Measurements from ENCODE around the gene CTBP2. TPM values are rescaled to one million over a fixed set of nuclear protein-coding genes. Genes with fewer than 3 reads are reported as not detected.
"Not testable (repeated sequence)": the region's sequence is repeated elsewhere in the genome, so short reads cannot be mapped to it uniquely, and the experiment has no call there.

The CTBP2 gene
- polyA plus RNA-seq, 10 donors, result 28.5 to 47.5 (median 33.2) TPM

GRCh38 chr10:125066764-125067450, 93.5 kb downstream of the CTBP2 start:
- no peak for DNase-seq

- DNase-seq, result peak in 1 of 3 donors; percentile 55
Measured at GRCh38 chr10:125064681-125065492, 95.5 kb downstream of the CTBP2 start.

GRCh38 chr10:125063256-125063925, 97.0 kb downstream of the CTBP2 start:
- DNase-seq, result no peak

- DNase-seq, result peak in 1 of 3 donors; percentile 78
Measured at GRCh38 chr10:125062914-125063230, 97.5 kb downstream of the CTBP2 start.

- DNase-seq, result no peak
Measured at GRCh38 chr10:125062227-125062913, 98.0 kb downstream of the CTBP2 start.

- peak in 1 of 3 donors; percentile 52 for DNase-seq
Measured at GRCh38 chr10:125061557-125062226, 98.7 kb downstream of the CTBP2 start.

- DNase-seq, result peak; percentile 80 to 89 (median 82)
Measured at GRCh38 chr10:125060826-125061556, 99.4 kb downstream of the CTBP2 start.

- DNase-seq, result peak in 1 of 3 donors; percentile 68
Measured at GRCh38 chr10:125060482-125060825, 99.9 kb downstream of the CTBP2 start.

GRCh38 chr10:125060026-125060425, 100.3 kb downstream of the CTBP2 start:
- peak in 2 of 3 donors; percentile 74 to 82 for DNase-seq

GRCh38 chr10:125059348-125059747, 101.0 kb downstream of the CTBP2 start:
- not testable (repeated sequence) for DNase-seq

- peak; percentile 89 to 95 (median 89) for DNase-seq
Measured at GRCh38 chr10:125057158-125058001, 103.0 kb downstream of the CTBP2 start.

- peak in 1 of 3 donors; percentile 46 for DNase-seq
Measured at GRCh38 chr10:125056161-125057132, 103.9 kb downstream of the CTBP2 start.

GRCh38 chr10:125055446-125055845, 104.9 kb downstream of the CTBP2 start:
- DNase-seq, result peak in 2 of 3 donors; percentile 56 to 84

GRCh38 chr10:125054669-125055268, 105.6 kb downstream of the CTBP2 start:
- DNase-seq, result peak in 1 of 3 donors; percentile 43

GRCh38 chr10:125054216-125054615, 106.1 kb downstream of the CTBP2 start:
- DNase-seq, result no peak

GRCh38 chr10:125052146-125052545, 108.2 kb downstream of the CTBP2 start:
- no peak for DNase-seq

- DNase-seq, result no peak
Measured at GRCh38 chr10:125050383-125050782, 110.0 kb downstream of the CTBP2 start.
